SK-N-SH treated with all-trans-retinoic acid at 6 μM for 48 hours (cell line): ENCODE data around the gene SCO2.

Source experiments
- ATAC-seq: fragments of 200-7000 bp; cut with Tn5 transposase; 3 replicates; pipeline ENCODE4 v1.9.1; 2020; ENCODE audit warnings: mild to moderate bottlenecking, moderate library complexity
- ARNTL ChIP-seq: fragments of 450-650 bp; formaldehyde crosslinking; IDR thresholded peaks from 2 replicates; pipeline ENCODE4 v1.5.0; 2020; ENCODE audit warnings: low read depth, mild to moderate bottlenecking, moderate library complexity, borderline replicate concordance
- ESRRG ChIP-seq: fragments of 250-450 bp; sonication (Bioruptor Pico); IDR thresholded peaks from 2 replicates; pipeline ENCODE4 v1.6.1; 2021; ENCODE audit warnings: mild to moderate bottlenecking
- ISL1 ChIP-seq: fragments of 250-450 bp; sonication (Bioruptor Pico); IDR thresholded peaks from 2 replicates; pipeline ENCODE4 v2.1.2; 2022; ENCODE audit warnings: mild to moderate bottlenecking, moderate library complexity
- PPARA ChIP-seq: fragments of 250-450 bp; sonication (Bioruptor Pico); IDR thresholded peaks from 2 replicates; pipeline ENCODE4 v1.5.0; 2020; ENCODE audit warnings: mild to moderate bottlenecking, borderline replicate concordance
- RARB ChIP-seq: fragments of 250-450 bp; sonication (Bioruptor Pico); IDR thresholded peaks from 2 replicates; pipeline ENCODE4 v1.8.0; 2021; ENCODE audit warnings: mild to moderate bottlenecking, moderate library complexity
- SNAI2 ChIP-seq: fragments of 250-450 bp; sonication (Bioruptor Pico); IDR thresholded peaks from 2 replicates; pipeline ENCODE4 v1.5.0; 2020; ENCODE audit warnings: mild to moderate bottlenecking, moderate library complexity
- TCF4 ChIP-seq: fragments of 250-450 bp; sonication (Bioruptor Pico); IDR thresholded peaks from 2 replicates; pipeline ENCODE4 v1.8.0; 2021; ENCODE audit warnings: mild to moderate bottlenecking, moderate library complexity, borderline replicate concordance
- TOX ChIP-seq: fragments of 250-450 bp; sonication (Bioruptor Pico); IDR thresholded peaks from 2 replicates; pipeline ENCODE4 v1.8.0; 2021; ENCODE audit warnings: mild to moderate bottlenecking, moderate library complexity, borderline replicate concordance
- ZFP3 ChIP-seq: fragments of 250-450 bp; sonication (Bioruptor Pico); IDR thresholded peaks from 2 replicates; pipeline ENCODE4 v1.5.0; 2020; ENCODE audit warnings: mild to moderate bottlenecking, moderate library complexity
- ZFP30 ChIP-seq: fragments of 450-650 bp; formaldehyde crosslinking; IDR thresholded peaks from 2 replicates; pipeline ENCODE4 v1.5.0; 2022; ENCODE audit warnings: mild to moderate bottlenecking, moderate library complexity
- ZNF565 ChIP-seq: fragments of 450-650 bp; formaldehyde crosslinking; conservative IDR thresholded peaks from 2 replicates; pipeline ENCODE4 v1.5.0; 2020; ENCODE audit warnings: low read depth, mild to moderate bottlenecking, moderate library complexity
- ZNF70 ChIP-seq: fragments of 450-650 bp; formaldehyde crosslinking; IDR thresholded peaks from 2 replicates; pipeline ENCODE4 v1.5.0; 2020; ENCODE audit warnings: mild to moderate bottlenecking, moderate library complexity
- ZNF8 ChIP-seq: fragments of 450-650 bp; formaldehyde crosslinking; IDR thresholded peaks from 2 replicates; pipeline ENCODE4 v1.5.0; 2020; ENCODE audit warnings: mild to moderate bottlenecking, moderate library complexity
- TF ChIP-seq, protein P1 (sequence below): fragments of 250-450 bp; sonication (Bioruptor Pico); IDR thresholded peaks from 2 replicates; pipeline ENCODE4 v1.8.0; 2021; ENCODE audit warnings: low read depth, mild to moderate bottlenecking, moderate library complexity, borderline replicate concordance
- TF ChIP-seq, protein P2 (sequence below): fragments of 250-450 bp; sonication (Bioruptor Pico); IDR thresholded peaks from 2 replicates; pipeline ENCODE4 v1.5.0; 2020; ENCODE audit warnings: mild to moderate bottlenecking, moderate library complexity

The SCO2 gene

DNA sequence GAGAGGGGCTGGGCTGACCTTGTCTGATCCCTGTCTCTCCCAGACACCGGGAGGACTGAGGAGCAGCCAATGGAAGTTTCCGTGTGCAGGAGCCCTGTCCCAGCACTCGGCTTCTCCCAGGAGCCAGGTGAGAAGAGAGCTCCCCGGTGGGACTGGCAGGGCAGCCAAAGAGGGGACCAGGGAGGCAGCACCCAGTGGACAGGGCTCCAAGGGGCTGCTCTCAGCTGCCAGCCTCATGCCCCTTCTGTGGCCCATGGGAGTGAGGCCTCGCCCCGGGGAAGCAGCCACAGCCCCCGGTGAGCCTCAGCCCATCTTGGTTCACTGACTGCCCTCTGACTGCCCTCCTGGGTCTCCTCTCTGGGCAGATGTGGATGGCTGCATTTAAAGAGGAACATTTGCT, 6.8 kb downstream of the SCO2 start (continued):
- TF ChIP-seq, protein P1, sequence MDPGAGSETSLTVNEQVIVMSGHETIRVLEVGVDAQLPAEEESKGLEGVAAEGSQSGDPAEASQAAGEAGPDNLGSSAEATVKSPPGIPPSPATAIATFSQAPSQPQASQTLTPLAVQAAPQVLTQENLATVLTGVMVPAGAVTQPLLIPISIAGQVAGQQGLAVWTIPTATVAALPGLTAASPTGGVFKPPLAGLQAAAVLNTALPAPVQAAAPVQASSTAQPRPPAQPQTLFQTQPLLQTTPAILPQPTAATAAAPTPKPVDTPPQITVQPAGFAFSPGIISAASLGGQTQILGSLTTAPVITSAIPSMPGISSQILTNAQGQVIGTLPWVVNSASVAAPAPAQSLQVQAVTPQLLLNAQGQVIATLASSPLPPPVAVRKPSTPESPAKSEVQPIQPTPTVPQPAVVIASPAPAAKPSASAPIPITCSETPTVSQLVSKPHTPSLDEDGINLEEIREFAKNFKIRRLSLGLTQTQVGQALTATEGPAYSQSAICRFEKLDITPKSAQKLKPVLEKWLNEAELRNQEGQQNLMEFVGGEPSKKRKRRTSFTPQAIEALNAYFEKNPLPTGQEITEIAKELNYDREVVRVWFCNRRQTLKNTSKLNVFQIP, result no peak
- TF ChIP-seq, all 23 proteins: peak for 0

DNA sequence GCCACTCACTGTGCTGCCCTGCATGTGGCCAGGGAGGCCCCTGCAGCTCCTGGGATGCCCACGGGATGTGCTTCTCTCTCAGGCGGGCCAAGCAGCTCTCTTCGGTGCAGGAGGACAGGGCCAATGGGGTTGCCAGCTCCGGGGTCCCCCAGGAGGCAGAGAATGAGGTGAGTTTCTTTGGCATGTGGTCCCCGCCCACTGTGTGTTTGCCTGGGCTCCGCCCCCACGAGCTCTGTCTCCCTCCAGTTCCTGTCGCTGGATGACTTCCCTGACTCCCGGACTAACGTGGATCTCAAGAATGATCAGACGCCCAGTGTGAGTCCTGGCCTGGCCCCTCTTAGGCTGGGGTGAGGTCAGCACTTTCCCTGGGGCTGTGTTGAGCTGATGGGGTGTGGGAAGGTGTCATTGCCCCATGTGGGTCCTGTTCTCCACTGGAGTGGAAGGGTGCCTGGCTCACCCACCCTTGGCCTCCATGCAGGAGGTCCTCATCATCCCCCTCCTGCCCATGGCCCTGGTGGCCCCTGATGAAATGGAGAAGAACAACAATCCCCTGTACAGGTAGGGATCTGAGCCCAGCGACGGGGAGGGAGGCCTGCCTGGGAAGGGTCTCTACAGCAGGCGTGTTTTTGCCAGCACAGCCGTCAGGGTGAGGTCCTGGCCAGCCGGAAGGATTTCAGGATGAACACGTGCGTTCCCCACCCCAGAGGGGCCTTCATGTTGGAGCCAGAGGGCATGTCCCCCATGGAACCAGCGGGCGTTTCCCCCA, 7.7 kb downstream of the SCO2 start:
- no peak for ATAC-seq

DNA sequence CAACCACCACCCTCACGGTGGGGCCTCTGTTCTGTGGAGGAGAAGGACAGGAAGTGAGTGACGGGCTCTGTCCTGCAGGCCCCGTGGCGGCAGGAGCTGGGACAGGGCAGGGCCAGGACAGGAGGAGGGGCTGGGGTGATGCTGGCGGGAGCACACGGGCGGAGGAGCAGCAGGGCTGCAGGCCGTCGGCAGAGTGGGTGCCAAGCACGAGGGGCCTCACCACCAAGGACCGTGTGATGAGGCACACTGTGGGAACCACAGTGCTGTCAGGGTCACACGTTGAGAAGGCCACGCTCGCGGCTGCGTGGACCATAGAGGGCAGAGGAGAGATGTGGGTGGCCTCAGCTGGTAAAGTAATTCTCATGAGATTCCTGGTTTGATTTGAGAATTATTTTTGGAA, 8.5 kb downstream of the SCO2 start:
- TF ChIP-seq ZNF565 (no peak), TCF4 (no peak), ZFP3 (CRISPR knock-in tag) (no peak), ZNF70 (no peak), RARB (CRISPR knock-in tag) (no peak), TOX (CRISPR knock-in tag) (no peak), ESRRG (CRISPR knock-in tag) (no peak), ZFP30 (CRISPR knock-in tag) (no peak)
- TF ChIP-seq, protein P2, sequence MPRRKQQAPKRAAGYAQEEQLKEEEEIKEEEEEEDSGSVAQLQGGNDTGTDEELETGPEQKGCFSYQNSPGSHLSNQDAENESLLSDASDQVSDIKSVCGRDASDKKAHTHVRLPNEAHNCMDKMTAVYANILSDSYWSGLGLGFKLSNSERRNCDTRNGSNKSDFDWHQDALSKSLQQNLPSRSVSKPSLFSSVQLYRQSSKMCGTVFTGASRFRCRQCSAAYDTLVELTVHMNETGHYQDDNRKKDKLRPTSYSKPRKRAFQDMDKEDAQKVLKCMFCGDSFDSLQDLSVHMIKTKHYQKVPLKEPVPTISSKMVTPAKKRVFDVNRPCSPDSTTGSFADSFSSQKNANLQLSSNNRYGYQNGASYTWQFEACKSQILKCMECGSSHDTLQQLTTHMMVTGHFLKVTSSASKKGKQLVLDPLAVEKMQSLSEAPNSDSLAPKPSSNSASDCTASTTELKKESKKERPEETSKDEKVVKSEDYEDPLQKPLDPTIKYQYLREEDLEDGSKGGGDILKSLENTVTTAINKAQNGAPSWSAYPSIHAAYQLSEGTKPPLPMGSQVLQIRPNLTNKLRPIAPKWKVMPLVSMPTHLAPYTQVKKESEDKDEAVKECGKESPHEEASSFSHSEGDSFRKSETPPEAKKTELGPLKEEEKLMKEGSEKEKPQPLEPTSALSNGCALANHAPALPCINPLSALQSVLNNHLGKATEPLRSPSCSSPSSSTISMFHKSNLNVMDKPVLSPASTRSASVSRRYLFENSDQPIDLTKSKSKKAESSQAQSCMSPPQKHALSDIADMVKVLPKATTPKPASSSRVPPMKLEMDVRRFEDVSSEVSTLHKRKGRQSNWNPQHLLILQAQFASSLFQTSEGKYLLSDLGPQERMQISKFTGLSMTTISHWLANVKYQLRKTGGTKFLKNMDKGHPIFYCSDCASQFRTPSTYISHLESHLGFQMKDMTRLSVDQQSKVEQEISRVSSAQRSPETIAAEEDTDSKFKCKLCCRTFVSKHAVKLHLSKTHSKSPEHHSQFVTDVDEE (CRISPR knock-in tag), result no peak

More for the DNA sequence above, 7.7 kb downstream of the SCO2 start:
- TF ChIP-seq ZNF8 (CRISPR knock-in tag) (no peak), TOX (CRISPR knock-in tag) (no peak), ARNTL (CRISPR knock-in tag) (no peak), SNAI2 (CRISPR knock-in tag) (no peak), ISL1 (no peak)
- TF ChIP-seq, protein P2 (CRISPR knock-in tag), result no peak

DNA sequence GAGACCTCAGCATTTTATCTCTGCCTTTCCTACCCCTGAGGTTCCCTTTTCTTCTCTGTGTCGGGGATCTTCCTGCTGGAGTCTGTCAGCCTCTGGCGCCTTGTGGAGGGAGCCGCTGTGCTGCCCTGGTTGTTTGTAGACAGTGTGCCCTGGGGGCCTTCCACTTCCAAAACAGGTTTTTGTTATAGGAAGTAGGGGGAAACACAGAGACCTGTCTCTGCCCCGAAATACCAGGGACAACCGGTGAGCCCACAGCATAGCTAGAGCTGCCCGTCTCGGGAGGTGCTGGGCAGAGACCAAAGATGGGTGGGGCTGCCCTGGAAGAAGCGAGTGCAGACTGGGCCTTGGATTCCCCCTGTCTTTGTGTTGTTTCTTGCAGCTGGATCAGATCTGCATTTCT, 9.3 kb downstream of the SCO2 start:
- ATAC-seq, result no peak

More for the DNA sequence above, 8.5 kb downstream of the SCO2 start:
- ATAC-seq, result no peak

DNA sequence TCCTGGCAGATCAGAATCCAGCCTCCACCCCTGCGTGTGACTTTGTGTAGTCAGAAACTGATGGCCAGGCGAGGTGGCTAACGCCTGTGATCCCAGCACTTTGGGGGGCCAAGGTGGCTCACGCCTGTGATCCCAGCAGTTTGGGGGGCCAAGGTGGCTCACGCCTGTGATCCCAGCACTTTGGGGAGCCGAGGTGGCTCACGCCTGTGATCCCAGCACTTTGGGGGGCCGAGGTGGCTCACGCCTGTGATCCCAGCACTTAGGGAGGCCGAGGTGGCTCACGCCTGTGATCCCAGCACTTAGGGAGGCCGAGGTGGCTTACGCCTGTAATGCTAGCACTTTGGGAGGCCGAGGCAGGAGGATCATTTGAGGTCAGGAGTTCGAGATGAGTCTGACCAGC, 12.2 kb downstream of the SCO2 start:
- TF ChIP-seq PPARA, result no peak

More for the DNA sequence above, 9.3 kb downstream of the SCO2 start:
- no peak for TF ChIP-seq ESRRG (CRISPR knock-in tag)
- TF ChIP-seq, protein P1, result no peak
- no peak for TF ChIP-seq ZFP30 (CRISPR knock-in tag)
- TF ChIP-seq SNAI2 (CRISPR knock-in tag), result no peak
- no peak for TF ChIP-seq ARNTL (CRISPR knock-in tag)
- no peak for TF ChIP-seq ISL1
- TF ChIP-seq TOX (CRISPR knock-in tag), result no peak
- TF ChIP-seq, all 23 proteins: peak for 0

More for the DNA sequence above, 12.2 kb downstream of the SCO2 start:
- ATAC-seq, result no peak
